ENCODE results near the gene HSPB6. TPM values are rescaled to one million over a fixed set of nuclear protein-coding genes. Genes with fewer than 3 reads are reported as not detected.

Gene HSPB6
- total RNA-seq = 106 and 161 TPM in 2 replicates

GRCh38 chr19:35756377-35757230 lies at the start of gene HSPB6:
Gene HSPB6 (minus strand): TSS chr19:35757029. CDS start chr19:35757008, 21 bp downstream.

GRCh38 chr19:35775298-35776101 lies 18.7 kb upstream of the HSPB6 start, which contains the start of gene ARHGAP33:
Gene ARHGAP33 (plus strand): TSS chr19:35775564. CDS start chr19:35775659, 95 bp downstream.

GRCh38 chr19:35757749-35758608 lies 1.1 kb upstream of the HSPB6 start, which contains the start of gene PROSER3:
Gene PROSER3 (plus strand): TSS chr19:35758176. CDS start chr19:35758216, 40 bp downstream.

GRCh38 chr19:35748106-35749020 lies 8.5 kb downstream of the HSPB6 start, which contains the start of gene LIN37:
Gene LIN37 (plus strand): TSS chr19:35748576. CDS start chr19:35748725, 149 bp downstream.

GRCh38 chr19:35745328-35746086 lies 11.3 kb downstream of the HSPB6 start, which contains the start of the genes PSENEN and U2AF1L4:
Gene PSENEN (plus strand): TSS chr19:35745651. CDS start chr19:35745931, 280 bp downstream.
Gene U2AF1L4 (minus strand): TSS chr19:35745418. CDS start chr19:35745391, 27 bp downstream.

GRCh38 chr19:35742121-35742724 lies 14.6 kb downstream of the HSPB6 start, which contains the start of gene IGFLR1:
Gene IGFLR1 (minus strand): TSS chr19:35742452. CDS start chr19:35741180, 1,272 bp downstream.

GRCh38 chr19:35717665-35718344 lies 39.0 kb downstream of the HSPB6 start, which contains the start of gene KMT2B:
Gene KMT2B (plus strand): TSS chr19:35718003. CDS start chr19:35718019, 16 bp downstream.

Other genes with a start within 250 kb of the HSPB6 start
- 2.1 and 3.6 TPM in 2 replicates for gene DMKN, start 243.4 kb downstream of the HSPB6 start, total RNA-seq
- 4.5 and 6.7 TPM in 2 replicates for gene SBSN, start 228.7 kb downstream of the HSPB6 start, total RNA-seq
- gene GAPDHS, start 223.6 kb downstream of the HSPB6 start, total RNA-seq = not detected in 2 replicates
- gene TMEM147, start 211.4 kb downstream of the HSPB6 start, total RNA-seq = 73.0 and 101 TPM in 2 replicates
- gene ATP4A, start 193.4 kb downstream of the HSPB6 start, total RNA-seq = not detected in 2 replicates
- not detected in 2 replicates for gene PMIS2, start 170.9 kb downstream of the HSPB6 start, total RNA-seq
- 5.6 and 7.4 TPM in 2 replicates for gene HAUS5, start 144.3 kb downstream of the HSPB6 start, total RNA-seq
- 33.4 and 35.7 TPM in 2 replicates for gene RBM42, start 128.0 kb downstream of the HSPB6 start, total RNA-seq
- 0.13 TPM in 1 of 2 replicates, not detected in the other for gene ETV2, start 115.3 kb downstream of the HSPB6 start, total RNA-seq
- 188 and 222 TPM in 2 replicates for gene COX6B1, start 108.7 kb downstream of the HSPB6 start, total RNA-seq
- gene UPK1A, start 90.5 kb downstream of the HSPB6 start, total RNA-seq = 0.10 and 0.13 TPM in 2 replicates
- gene ZBTB32, start 52.5 kb downstream of the HSPB6 start, total RNA-seq = not detected in 2 replicates
- gene KMT2B, start 39.0 kb downstream of the HSPB6 start, total RNA-seq = 10.3 and 15.1 TPM in 2 replicates
- gene IGFLR1, start 14.6 kb downstream of the HSPB6 start, total RNA-seq = 0.73 and 0.85 TPM in 2 replicates
- gene U2AF1L4, start 11.6 kb downstream of the HSPB6 start, total RNA-seq = 6.1 and 8.9 TPM in 2 replicates
- gene PSENEN, start 11.4 kb downstream of the HSPB6 start, total RNA-seq = 12.4 and 17.2 TPM in 2 replicates
- gene LIN37, start 8.5 kb downstream of the HSPB6 start, total RNA-seq = 9.0 and 10.0 TPM in 2 replicates
- gene PROSER3, start 1.1 kb upstream of the HSPB6 start, total RNA-seq = 5.4 and 6.3 TPM in 2 replicates
- gene ARHGAP33, start 18.5 kb upstream of the HSPB6 start, total RNA-seq = 3.1 and 5.5 TPM in 2 replicates
- gene PRODH2, start 55.8 kb upstream of the HSPB6 start, total RNA-seq = not detected in 2 replicates
- not detected in 2 replicates for gene NPHS1, start 95.5 kb upstream of the HSPB6 start, total RNA-seq
- not detected in 2 replicates for gene KIRREL2, start 99.9 kb upstream of the HSPB6 start, total RNA-seq
- gene APLP1, start 111.5 kb upstream of the HSPB6 start, total RNA-seq = 23.2 and 28.9 TPM in 2 replicates
- 2.5 and 5.2 TPM in 2 replicates for gene NFKBID, start 143.5 kb upstream of the HSPB6 start, total RNA-seq
- gene HCST, start 145.5 kb upstream of the HSPB6 start, total RNA-seq = 0.46 and 1.2 TPM in 2 replicates
- not detected in 2 replicates for gene TYROBP, start 151.3 kb upstream of the HSPB6 start, total RNA-seq
- 5.1 and 7.1 TPM in 2 replicates for gene LRFN3, start 179.3 kb upstream of the HSPB6 start, total RNA-seq
- 7.7 and 8.0 TPM in 2 replicates for gene SDHAF1, start 238.2 kb upstream of the HSPB6 start, total RNA-seq